Tibial artery (tissue), 4 donors: ENCODE results near the gene CFAP54.

Source experiments
- DNase-seq, 2 donors: peaks; one replicate each; pipeline ENCODE4 v3.0.0-alpha.2; 2019
- H3K27ac ChIP-seq, 2 donors: fragments of 200-600 bp; sonication (generic) in 1 of 2; 1 replicate in 1 of 2; 2 replicates in 1 of 2; pipeline ENCODE4 v1.5.1; 2018 to 2019; ENCODE audit warnings: mild to moderate bottlenecking in 1 of 2
- H3K27me3 ChIP-seq, 2 donors: fragments of 200-600 bp; sonication (generic) in 1 of 2; one replicate each; pipeline versions ENCODE4 v1.5.1 to v1.6.0; 2016 to 2019
- H3K36me3 ChIP-seq, 3 donors: fragments of 200-600 bp; sonication (generic) in 2 of 3; one replicate each; pipeline ENCODE4 v1.5.1; 2016 to 2019; ENCODE audit warnings: mild to moderate bottlenecking in 2 of 3
- H3K4me1 ChIP-seq, 4 donors: fragments of 200-600 bp; sonication (generic) in 2 of 4; 1 replicate in 3 of 4; 2 replicates in 1 of 4; pipeline ENCODE4 v1.5.1; 2016 to 2019
- H3K4me3 ChIP-seq, 2 donors: fragments of 200-600 bp; sonication (generic) in 1 of 2; 1 replicate in 1 of 2; 2 replicates in 1 of 2; pipeline ENCODE4 v1.5.1; 2018 to 2019; ENCODE audit warnings: mild to moderate bottlenecking in 2 of 2
- H3K9me3 ChIP-seq, 3 donors: fragments of 200-600 bp; sonication (generic) in 1 of 3; one replicate each; pipeline ENCODE4 v1.5.1; 2016 to 2019
- CTCF ChIP-seq, 2 experiments: fragments of 200-600 bp in 1 of 2; fragments of 450-650 bp in 1 of 2; IDR thresholded peaks; one replicate each; pipeline ENCODE4 v1.5.1; 2017 to 2019; ENCODE audit warnings: antibody characterized with exemption in 2 of 2, mild to moderate bottlenecking in 1 of 2, moderate library complexity in 1 of 2
- intact Hi-C: fragments of 100-400 bp; cut with DNase I; formaldehyde crosslinking; loops from one replicate; pipeline ENCODE4 v1.15.0; 2023; ENCODE audit warnings: low total_unique reads

The CFAP54 gene

GRCh38 chr12:96447256-96447655 lies 42.1 kb upstream of the CFAP54 start:
- no peak overlapping the region for H3K27ac ChIP-seq
- intact Hi-C loops, result no loop called here

GRCh38 chr12:96448300-96448699 lies 41.1 kb upstream of the CFAP54 start:
- Histone ChIP-seq H3K27me3 (no peaks in the 10 kb centered on the region), H3K27ac (no peak overlapping the region), H3K36me3 (no peaks in the 10 kb centered on the region), H3K4me3 (no peak overlapping the region), H3K9me3 (no peaks in the 10 kb centered on the region), H3K4me1 (no peaks in the 10 kb centered on the region)
- no peak for TF ChIP-seq CTCF (IDR thresholded peaks at IDR 0.05)
- intact Hi-C loops, result no loop called here
- DNase-seq, result no peak

More at GRCh38 chr12:96447256-96447655, 42.1 kb upstream of the CFAP54 start:
- Histone ChIP-seq H3K4me3 (no peak overlapping the region), H3K36me3 (no peaks in the 10 kb centered on the region), H3K4me1 (no peaks in the 10 kb centered on the region), H3K27me3 (no peaks in the 10 kb centered on the region), H3K9me3 (no peaks in the 10 kb centered on the region)
- no peak for TF ChIP-seq CTCF (IDR thresholded peaks at IDR 0.05)
- no peak for DNase-seq

- intact Hi-C loops, result no loop called here
- no peaks in the 10 kb centered on the region for H3K4me1 ChIP-seq
- TF ChIP-seq CTCF (IDR thresholded peaks at IDR 0.05), result no peak
- no peaks in the 10 kb centered on the region for H3K9me3 ChIP-seq
- no peaks in the 10 kb centered on the region for H3K27me3 ChIP-seq
- no peak for DNase-seq
- no peak overlapping the region for H3K4me3 ChIP-seq
- H3K27ac ChIP-seq, result no peak overlapping the region
- no peaks in the 10 kb centered on the region for H3K36me3 ChIP-seq
Observed at GRCh38 chr12:96452261-96452922, 37.0 kb upstream of the CFAP54 start.

- Histone ChIP-seq H3K9me3 (no peaks in the 10 kb centered on the region), H3K4me3 (no peak overlapping the region), H3K27ac (no peak overlapping the region), H3K36me3 (no peaks in the 10 kb centered on the region), H3K27me3 (no peaks in the 10 kb centered on the region), H3K4me1 (no peaks in the 10 kb centered on the region)
- no peak for DNase-seq
- intact Hi-C loops, result no loop called here
- TF ChIP-seq CTCF (IDR thresholded peaks at IDR 0.05), result no peak
Observed at GRCh38 chr12:96454396-96454795, 35.0 kb upstream of the CFAP54 start.

GRCh38 chr12:96456265-96456974 lies 33.0 kb upstream of the CFAP54 start:
- intact Hi-C loops, result no loop called here
- Histone ChIP-seq H3K4me3 (no peak overlapping the region), H3K27ac (no peak overlapping the region), H3K9me3 (no peaks in the 10 kb centered on the region), H3K36me3 (no peaks in the 10 kb centered on the region), H3K4me1 (no peaks in the 10 kb centered on the region), H3K27me3 (no peaks in the 10 kb centered on the region)
- no peak for TF ChIP-seq CTCF (IDR thresholded peaks at IDR 0.05)
- no peak for DNase-seq
